SJCRH30 (cell line): ENCODE data around the gene SCYGR6. TPM values are rescaled to one million over a fixed set of nuclear protein-coding genes. Genes with fewer than 3 reads are reported as not detected.
"Not testable (repeated sequence)": the region's sequence is repeated elsewhere in the genome, so short reads cannot be mapped to it uniquely, and the experiment has no call there.

Experiments
- DNase-seq, 2 experiments: peaks; one replicate each; pipeline ENCODE4 v3.0.0-alpha.2; 2015 to 2020
- H3K27ac ChIP-seq: fragments of 250-450 bp; sonication (Bioruptor Pico); 2 replicates; pipeline ENCODE4 v1.5.1; 2020; ENCODE audit warnings: mild to moderate bottlenecking, moderate library complexity
- H3K27me3 ChIP-seq: fragments of 250-450 bp; sonication (Bioruptor Pico); 2 replicates; pipeline ENCODE4 v1.5.1; 2020; ENCODE audit warnings: mild to moderate bottlenecking, moderate library complexity
- H3K36me3 ChIP-seq: fragments of 250-450 bp; sonication (Bioruptor Pico); 2 replicates; pipeline ENCODE4 v1.5.1; 2020; ENCODE audit warnings: mild to moderate bottlenecking, moderate library complexity
- H3K4me1 ChIP-seq: fragments of 250-450 bp; sonication (Bioruptor Pico); 2 replicates; pipeline ENCODE4 v1.5.1; 2020; ENCODE audit warnings: mild to moderate bottlenecking, moderate library complexity
- H3K4me3 ChIP-seq: fragments of 250-450 bp; sonication (Bioruptor Pico); 2 replicates; pipeline ENCODE4 v1.5.1; 2020; ENCODE audit warnings: mild to moderate bottlenecking, moderate library complexity
- H3K9me3 ChIP-seq: fragments of 250-450 bp; sonication (Bioruptor Pico); replicated peaks from 2 replicates; pipeline ENCODE4 v1.5.1; 2020; ENCODE audit warnings: mild to moderate bottlenecking, moderate library complexity
- total RNA-seq: library from RNA; depleted of rRNA; stranded (reverse); fragments of >200 nt; shearing (Covaris generic); gene quantifications from 2 replicates; pipeline ENCODE4 v1.2.3, GENCODE V29; 2014; rRNA removed

The SCYGR6 gene
- not detected in 2 replicates for total RNA-seq

- peak; percentile 43 for DNase-seq
- Histone ChIP-seq H3K4me3 (no peak within 1 kb of the TSS), H3K36me3 (no peaks in the 10 kb centered on the region), H3K4me1 (no peaks in the 10 kb centered on the region), H3K27me3 (no peaks in the 10 kb centered on the region), H3K27ac (no peak within 1 kb of the TSS), H3K9me3 (no peaks in the 10 kb centered on the region)
These were observed at the start of gene SCYGR6 for GRCh38 chr2:227724394-227725039. Gene SCYGR6 (minus strand): TSS chr2:227724757. CDS start chr2:227724757, 0 bp downstream.

- Histone ChIP-seq H3K4me1 (no peaks in the 10 kb centered on the region; the same call in 1 of the 2 replicates), H3K9me3 (no peaks in the 10 kb centered on the region), H3K36me3 (no peaks in the 10 kb centered on the region), H3K4me3 (no peak overlapping the region), H3K27me3 (no peaks in the 10 kb centered on the region), H3K27ac (no peak overlapping the region)
- no peak for DNase-seq
These were observed 49.6 kb upstream of the SCYGR6 start for GRCh38 chr2:227774011-227774624.

GRCh38 chr2:227772932-227773331 lies 48.4 kb upstream of the SCYGR6 start:
- DNase-seq: no peak
- Histone ChIP-seq H3K27ac (no peak overlapping the region), H3K4me1 (no peaks in the 10 kb centered on the region; the same call in 1 of the 2 replicates), H3K4me3 (no peak overlapping the region), H3K27me3 (no peaks in the 10 kb centered on the region), H3K9me3 (no peaks in the 10 kb centered on the region), H3K36me3 (no peaks in the 10 kb centered on the region)

- no peaks in the 10 kb centered on the region for H3K27me3 ChIP-seq
- no peak for DNase-seq
- no peaks in the 10 kb centered on the region for H3K36me3 ChIP-seq
- no peak overlapping the region for H3K27ac ChIP-seq
- H3K4me3 ChIP-seq: no peak overlapping the region
- no peaks in the 10 kb centered on the region; the same call in 1 of the 2 replicates for H3K4me1 ChIP-seq
- H3K9me3 ChIP-seq: no peaks in the 10 kb centered on the region
These were observed 47.7 kb upstream of the SCYGR6 start for GRCh38 chr2:227772197-227772661.

GRCh38 chr2:227767830-227768229 lies 43.3 kb upstream of the SCYGR6 start:
- no peaks in the 10 kb centered on the region for H3K4me1 ChIP-seq
- no peaks in the 10 kb centered on the region for H3K27me3 ChIP-seq
- no peak for DNase-seq
- H3K36me3 ChIP-seq: no peaks in the 10 kb centered on the region
- H3K4me3 ChIP-seq: no peak overlapping the region
- H3K9me3 ChIP-seq: no peaks in the 10 kb centered on the region
- H3K27ac ChIP-seq: no peak overlapping the region

GRCh38 chr2:227766373-227766883 lies 41.9 kb upstream of the SCYGR6 start:
- Histone ChIP-seq H3K27ac (no peak overlapping the region), H3K4me1 (no peaks in the 10 kb centered on the region), H3K4me3 (no peak overlapping the region), H3K27me3 (no peaks in the 10 kb centered on the region), H3K36me3 (no peaks in the 10 kb centered on the region), H3K9me3 (no peaks in the 10 kb centered on the region)
- DNase-seq: peak; percentile 73 to 90

GRCh38 chr2:227765788-227766372 lies 41.3 kb upstream of the SCYGR6 start:
- H3K9me3 ChIP-seq: no peaks in the 10 kb centered on the region
- H3K4me3 ChIP-seq: no peak overlapping the region
- no peaks in the 10 kb centered on the region for H3K36me3 ChIP-seq
- no peak for DNase-seq
- H3K27ac ChIP-seq: no peak overlapping the region
- no peaks in the 10 kb centered on the region for H3K4me1 ChIP-seq
- H3K27me3 ChIP-seq: no peaks in the 10 kb centered on the region

GRCh38 chr2:227761740-227762476 lies 37.4 kb upstream of the SCYGR6 start:
- Histone ChIP-seq H3K27ac (no peak overlapping the region), H3K4me3 (no peak overlapping the region), H3K27me3 (no peaks in the 10 kb centered on the region), H3K36me3 (no peaks in the 10 kb centered on the region), H3K9me3 (no peaks in the 10 kb centered on the region), H3K4me1 (no peaks in the 10 kb centered on the region)
- no peak for DNase-seq

- Histone ChIP-seq H3K4me1 (no peaks in the 10 kb centered on the region), H3K9me3 (no peaks in the 10 kb centered on the region), H3K36me3 (no peaks in the 10 kb centered on the region), H3K4me3 (no peak overlapping the region), H3K27me3 (no peaks in the 10 kb centered on the region), H3K27ac (no peak overlapping the region)
- no peak for DNase-seq
These were observed 35.0 kb upstream of the SCYGR6 start for GRCh38 chr2:227759411-227760118.

GRCh38 chr2:227756261-227756660 lies 31.7 kb upstream of the SCYGR6 start:
- H3K36me3 ChIP-seq, DNase-seq, H3K4me1 ChIP-seq, H3K9me3 ChIP-seq, H3K27me3 ChIP-seq, H3K27ac ChIP-seq, H3K4me3 ChIP-seq: not testable (repeated sequence)

- H3K4me1 ChIP-seq: no peaks in the 10 kb centered on the region
- H3K27ac ChIP-seq: no peak overlapping the region
- H3K27me3 ChIP-seq: 0 out of 2 replicates have a peak, but pooled peaks cover 3% of the 10 kb centered on the region
- H3K9me3 ChIP-seq: no peaks in the 10 kb centered on the region
- peak in 1 of 2 experiments; percentile 34 for DNase-seq
- no peak overlapping the region for H3K4me3 ChIP-seq
- no peaks in the 10 kb centered on the region for H3K36me3 ChIP-seq
These were observed 23.5 kb upstream of the SCYGR6 start for GRCh38 chr2:227748079-227748478.

- Histone ChIP-seq H3K4me3 (no peak within 1 kb of the TSS), H3K36me3 (no peaks in the 10 kb centered on the region), H3K4me1 (no peaks in the 10 kb centered on the region), H3K27ac (no peak within 1 kb of the TSS), H3K9me3 (no peaks in the 10 kb centered on the region), H3K27me3 (0 out of 2 replicates have a peak, but pooled peaks cover 3% of the 10 kb centered on the region)
- DNase-seq: no peak
These were observed 21.0 kb upstream of the SCYGR6 start, which contains the start of gene SCYGR8 for GRCh38 chr2:227745594-227745993. Gene SCYGR8 (plus strand): TSS chr2:227745894. CDS start chr2:227745894, 0 bp downstream.

- peak in 1 of 2 experiments; percentile 15 for DNase-seq
- H3K27me3 ChIP-seq, H3K27ac ChIP-seq, H3K36me3 ChIP-seq, H3K4me3 ChIP-seq, H3K9me3 ChIP-seq: not testable (repeated sequence)
- H3K4me1 ChIP-seq: peaks cover 10% of the 10 kb centered on the region
These were observed 16.1 kb upstream of the SCYGR6 start for GRCh38 chr2:227740705-227741104.

- H3K27me3 ChIP-seq: no peaks in the 10 kb centered on the region
- H3K4me3 ChIP-seq: no peak overlapping the region
- H3K36me3 ChIP-seq: no peaks in the 10 kb centered on the region
- peak; percentile 38 to 41 for DNase-seq
- H3K4me1 ChIP-seq: peaks cover 10% of the 10 kb centered on the region
- no peaks in the 10 kb centered on the region for H3K9me3 ChIP-seq
- H3K27ac ChIP-seq: peak overlapping the region; percentile 39; the same call in 1 of the 2 replicates
These were observed 14.8 kb upstream of the SCYGR6 start for GRCh38 chr2:227739351-227739750.
